Frontal cortex (tissue), 4 donors: ENCODE results near the gene CHMP4A. TPM values are rescaled to one million over a fixed set of nuclear protein-coding genes. Genes with fewer than 3 reads are reported as not detected.
A peak's percentile ranks its signal among the peaks of the same experiment; 100 is the strongest.

ENCODE experiments used
- DNase-seq, 2 donors: peaks; one replicate each; pipeline ENCODE4 v3.0.0; 2012; ENCODE audit warnings: low spot score in 2 of 2
- FAIRE-seq: peaks from 2 replicates; lab custom pipeline; 2012; peaks lifted over from hg19 to GRCh38; lab: Jason Lieb, UNC
- total RNA-seq: library from RNA; depleted of rRNA; stranded (reverse); fragments of >200 nt; gene quantifications from one replicate; pipeline ENCODE4 v1.2.3, GENCODE V29; 2014
- donor health status: control.
- donor health status: control.
- donor health status: control.

The CHMP4A gene, protein sequence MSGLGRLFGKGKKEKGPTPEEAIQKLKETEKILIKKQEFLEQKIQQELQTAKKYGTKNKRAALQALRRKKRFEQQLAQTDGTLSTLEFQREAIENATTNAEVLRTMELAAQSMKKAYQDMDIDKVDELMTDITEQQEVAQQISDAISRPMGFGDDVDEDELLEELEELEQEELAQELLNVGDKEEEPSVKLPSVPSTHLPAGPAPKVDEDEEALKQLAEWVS
- 40.4 TPM for total RNA-seq

DNA sequence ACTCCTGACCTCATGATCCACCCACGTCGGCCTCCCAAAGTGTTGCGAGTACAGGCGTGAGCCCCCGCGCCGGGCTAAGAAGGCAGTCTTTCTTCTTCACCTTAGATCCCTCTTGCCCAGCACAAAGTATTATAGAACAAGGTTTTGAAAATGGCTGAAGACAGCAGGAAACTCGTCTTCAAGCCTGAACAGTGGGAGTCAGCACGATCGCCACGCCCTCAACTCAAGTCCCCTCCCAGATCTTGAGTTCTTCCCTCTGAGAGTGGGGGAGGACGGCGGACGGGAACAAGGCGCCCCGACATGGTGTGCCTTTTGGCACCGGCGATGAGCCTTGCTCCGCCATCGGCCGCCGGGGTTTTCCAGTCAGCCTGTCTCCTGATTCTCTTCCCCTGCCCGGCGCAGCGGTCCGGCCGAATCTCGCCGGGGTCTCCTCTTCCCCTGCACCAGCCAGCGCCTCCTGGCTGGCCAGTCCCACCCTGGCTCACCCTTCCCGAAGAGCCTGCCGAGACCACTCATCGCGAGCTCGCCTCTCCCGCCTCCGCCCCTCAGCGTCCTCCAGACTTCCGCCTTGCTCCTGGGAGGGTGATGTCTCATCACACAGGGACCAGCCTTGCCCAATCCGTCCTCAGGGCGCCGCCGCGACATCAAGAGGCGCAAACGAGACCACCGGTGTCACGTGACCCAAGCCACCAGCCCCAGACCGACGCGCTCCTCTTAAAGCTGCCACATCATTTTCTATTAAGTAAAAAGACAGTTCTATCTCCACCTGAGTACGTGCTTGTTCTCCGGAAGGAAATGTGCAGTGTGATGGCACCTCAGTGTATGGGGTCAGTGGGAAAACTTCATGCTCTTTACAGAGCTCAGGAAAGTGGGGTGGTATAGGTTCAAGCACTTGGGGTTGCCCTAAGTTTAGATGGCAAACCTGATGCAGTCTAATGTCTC lies at the start of gene CHMP4A:
Gene CHMP4A, minus strand, starts transcription at position 565 of the 942 bp plus-strand sequence. Its CDS starts 49 bp downstream, at position 516.
- peak; percentile 72 to 94 for DNase-seq
- FAIRE-seq = no peak

DNA sequence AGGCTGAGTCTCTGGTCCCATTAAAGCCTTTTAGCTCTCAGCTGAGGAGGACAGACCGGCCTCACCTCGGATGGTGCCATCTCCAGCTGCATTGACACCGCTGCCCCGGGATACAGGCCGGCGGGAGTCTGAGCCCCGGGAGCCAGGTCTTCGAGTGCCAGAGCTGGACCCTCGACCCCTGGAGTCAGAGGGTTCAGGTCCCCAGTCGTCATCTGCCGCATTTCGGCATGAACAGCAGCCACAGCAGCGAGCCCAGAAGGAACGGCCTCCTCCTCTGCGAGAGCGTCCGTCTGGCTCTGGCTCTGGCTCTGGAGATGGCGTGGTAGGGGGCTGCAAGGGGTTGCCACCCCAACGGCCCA lies 48.7 kb upstream of the CHMP4A start:
- DNase-seq (no peak), FAIRE-seq (no peak)

DNA sequence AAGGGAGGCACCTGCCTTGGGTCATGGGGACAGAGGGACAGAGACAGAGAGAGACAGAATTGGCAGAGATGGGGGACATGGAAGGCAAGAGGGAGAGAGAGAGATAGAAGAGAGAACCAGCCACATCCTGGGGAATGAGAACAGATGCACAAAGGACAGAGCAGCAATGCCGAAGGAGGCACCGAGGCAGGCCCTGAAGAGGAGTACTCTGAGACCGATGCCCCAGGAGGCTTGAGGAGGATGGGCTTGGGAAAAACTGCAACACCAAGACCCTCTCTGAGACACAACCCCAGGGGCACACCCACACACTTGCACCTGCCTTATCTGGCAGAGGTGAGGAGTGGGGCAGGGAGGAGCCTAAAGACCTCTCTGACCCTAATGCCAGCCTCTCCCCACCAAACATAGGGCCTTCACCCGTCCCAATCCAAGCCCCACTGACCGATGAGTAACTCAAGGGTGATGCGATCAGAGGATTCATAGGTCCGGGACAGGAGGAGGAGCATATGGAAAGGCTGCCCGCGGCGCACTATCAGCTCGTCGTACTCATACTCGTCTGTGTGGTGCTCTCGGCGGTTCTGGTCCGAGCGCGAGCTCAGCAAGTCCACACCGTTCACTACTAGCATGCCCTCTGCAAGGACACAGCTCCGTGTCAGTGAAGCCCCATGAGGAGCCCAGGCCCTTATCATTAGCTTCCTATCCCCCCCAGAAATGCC lies 48.1 kb upstream of the CHMP4A start:
- FAIRE-seq (no peak), DNase-seq (no peak)

DNA sequence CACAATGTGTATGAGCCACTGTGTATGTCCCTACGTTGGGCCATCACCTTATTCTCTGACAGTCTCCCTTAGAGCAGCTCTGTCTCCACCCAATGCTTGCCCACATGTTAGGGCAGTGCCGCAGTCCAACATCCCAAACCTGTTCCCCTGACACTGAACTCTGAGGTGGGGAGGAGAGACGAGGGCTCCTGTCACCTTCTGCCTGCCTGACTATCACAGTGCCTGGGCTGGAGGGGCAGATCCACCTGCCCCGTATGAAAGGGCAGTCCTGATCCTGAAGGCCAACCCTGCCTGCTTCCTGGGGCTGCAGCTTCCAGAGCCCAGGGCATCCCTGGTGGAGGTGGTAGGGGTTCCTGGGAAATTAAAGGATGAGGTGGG lies 47.5 kb upstream of the CHMP4A start:
- no peak for FAIRE-seq
- DNase-seq = no peak

DNA sequence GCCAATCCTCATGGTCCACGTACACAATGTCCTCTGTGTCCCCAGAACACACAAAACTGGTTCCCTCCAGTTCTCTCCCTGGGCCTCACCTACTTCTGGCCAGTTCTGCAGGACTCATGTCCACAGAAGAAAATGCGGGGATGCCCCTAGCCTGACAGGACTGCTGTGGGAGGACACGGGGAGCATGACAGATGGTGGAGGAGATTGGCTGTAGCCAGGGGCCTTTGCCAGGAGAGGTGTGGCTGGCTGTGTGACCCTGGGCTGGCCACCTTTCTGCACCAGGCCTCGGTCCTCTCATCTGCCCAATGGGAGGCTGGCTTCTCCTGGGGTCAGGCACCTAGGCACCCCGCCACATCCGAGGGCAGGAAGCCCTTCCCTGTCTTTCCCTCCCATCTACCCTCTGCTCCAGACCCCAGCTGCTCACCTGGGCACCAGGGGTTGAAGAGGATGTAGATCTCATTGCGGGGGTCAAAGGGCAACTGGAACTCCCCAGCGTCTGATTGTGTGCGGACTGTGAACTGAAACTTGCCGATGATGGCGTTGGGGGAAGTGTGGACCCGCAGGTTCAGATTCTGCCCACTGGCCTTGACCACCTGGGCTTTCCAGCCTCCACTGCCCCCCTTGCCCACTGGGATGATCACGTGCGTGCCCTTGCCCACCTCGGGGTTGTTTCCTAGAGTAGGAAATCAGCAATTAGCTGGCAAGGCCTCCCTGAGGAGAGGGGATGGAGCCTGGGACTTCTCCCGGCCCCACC lies 46.9 kb upstream of the CHMP4A start:
- FAIRE-seq (no peak), DNase-seq (no peak)

DNA sequence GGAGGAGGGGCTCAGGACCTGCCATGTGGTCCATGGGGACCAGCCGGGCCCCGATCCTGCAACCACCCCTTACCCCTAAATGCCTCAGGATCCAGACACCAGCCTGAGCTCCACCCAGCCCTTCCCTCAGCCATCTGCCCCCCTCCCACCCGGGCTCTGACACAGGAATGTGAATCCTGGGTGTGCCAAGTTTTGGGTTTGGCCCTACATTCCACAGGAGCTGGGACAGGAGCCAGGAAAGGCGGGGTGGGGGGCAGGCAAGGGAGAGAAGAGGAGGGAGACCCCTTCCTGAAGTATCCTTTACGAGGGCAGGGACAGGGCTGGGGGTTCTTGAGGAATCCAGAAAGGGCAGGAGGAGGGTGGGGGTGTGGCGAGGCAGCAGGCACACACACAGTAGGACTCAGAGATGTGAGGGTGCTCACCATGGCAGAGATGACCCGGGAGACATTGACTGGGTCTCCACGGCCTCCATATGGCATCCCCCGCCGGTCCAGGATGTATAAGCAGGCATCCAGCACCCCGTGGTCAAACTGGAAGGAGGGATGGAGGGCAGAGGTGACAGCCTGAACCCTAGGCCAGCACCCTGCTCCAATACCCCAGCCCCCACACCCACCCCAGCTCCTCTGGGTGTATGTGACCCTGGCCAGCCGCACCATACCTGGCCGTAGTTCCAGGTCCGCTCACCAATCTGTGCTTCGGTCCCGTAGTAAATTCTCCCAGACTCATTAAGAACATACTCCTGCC lies 46.2 kb upstream of the CHMP4A start:
- FAIRE-seq (no peak), DNase-seq (no peak)

DNA sequence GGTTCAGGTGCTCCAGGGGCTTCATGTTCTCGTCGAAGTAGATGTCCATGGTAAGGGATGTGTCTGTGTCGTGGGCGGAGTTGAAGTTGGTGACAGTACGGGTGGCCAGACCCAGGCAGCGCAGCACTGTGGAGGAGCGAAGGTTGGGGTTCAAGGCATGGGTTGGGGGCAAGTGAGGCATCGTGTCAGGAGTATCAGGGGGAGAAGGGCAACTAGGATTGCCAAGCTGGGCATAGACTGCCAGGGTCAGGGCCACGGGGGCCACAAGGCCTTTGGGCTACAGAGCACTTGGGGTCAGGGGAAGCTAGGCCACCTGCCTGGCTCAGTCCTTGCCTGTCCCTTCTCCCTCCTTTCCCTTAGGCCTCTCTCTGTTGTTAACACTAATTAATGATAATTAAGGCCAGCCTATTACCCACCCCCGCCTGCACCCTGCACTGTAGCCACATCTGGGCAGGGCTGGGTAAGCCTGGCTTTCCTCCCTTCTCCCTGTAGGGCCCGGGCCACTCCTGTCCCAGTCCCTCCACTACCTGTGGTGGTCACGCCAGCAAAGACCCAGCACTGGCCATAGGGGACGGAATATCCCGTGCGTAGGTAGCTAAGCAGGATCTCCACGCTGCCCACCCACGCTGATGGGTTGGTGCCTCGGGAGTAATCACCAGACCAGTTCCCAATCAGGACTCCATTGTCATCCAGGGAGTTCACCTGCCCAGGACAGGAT lies 45.4 kb upstream of the CHMP4A start:
- DNase-seq = no peak
- no peak for FAIRE-seq

DNA sequence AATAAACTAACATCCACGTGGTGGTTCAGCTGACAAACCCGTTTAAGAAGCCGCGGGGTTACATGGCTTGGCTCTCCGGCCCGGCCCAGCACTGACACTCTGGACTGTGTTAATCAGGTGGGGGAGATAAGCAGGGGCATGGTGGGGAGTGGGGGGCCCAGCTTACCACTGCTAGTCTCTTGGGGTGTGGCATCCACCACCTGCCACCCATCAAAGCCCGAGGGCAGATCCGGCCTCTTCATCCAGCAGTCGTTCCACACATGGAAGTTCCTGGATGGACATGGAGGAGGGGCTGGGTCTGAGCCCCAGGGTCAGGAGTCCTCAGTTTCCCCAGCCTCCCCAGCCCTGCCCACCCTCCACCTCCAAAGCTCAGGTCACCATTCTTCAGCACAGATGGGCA lies 44.8 kb upstream of the CHMP4A start:
- DNase-seq (no peak), FAIRE-seq (no peak)

DNA sequence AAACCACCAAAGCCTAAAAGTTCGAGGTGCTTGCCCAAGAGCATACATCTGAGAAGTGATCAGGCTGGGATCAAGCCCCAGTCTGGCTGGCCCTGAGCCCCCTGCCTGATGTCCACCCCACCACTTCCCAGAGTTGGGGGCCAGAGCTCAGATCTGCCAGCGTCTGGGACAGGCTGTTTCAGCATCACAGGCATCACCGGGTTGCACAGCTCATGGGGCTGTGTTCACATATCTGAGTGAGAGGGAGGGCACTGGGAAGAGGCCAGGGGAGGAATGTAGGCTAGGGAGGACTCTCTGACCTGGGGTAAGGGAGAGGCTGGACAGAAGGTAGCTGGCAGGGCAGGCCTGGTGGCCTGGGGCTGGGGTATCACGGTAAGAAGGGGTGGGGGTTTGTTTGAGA lies 43.7 kb upstream of the CHMP4A start:
- no peak for FAIRE-seq
- no peak for DNase-seq

DNA sequence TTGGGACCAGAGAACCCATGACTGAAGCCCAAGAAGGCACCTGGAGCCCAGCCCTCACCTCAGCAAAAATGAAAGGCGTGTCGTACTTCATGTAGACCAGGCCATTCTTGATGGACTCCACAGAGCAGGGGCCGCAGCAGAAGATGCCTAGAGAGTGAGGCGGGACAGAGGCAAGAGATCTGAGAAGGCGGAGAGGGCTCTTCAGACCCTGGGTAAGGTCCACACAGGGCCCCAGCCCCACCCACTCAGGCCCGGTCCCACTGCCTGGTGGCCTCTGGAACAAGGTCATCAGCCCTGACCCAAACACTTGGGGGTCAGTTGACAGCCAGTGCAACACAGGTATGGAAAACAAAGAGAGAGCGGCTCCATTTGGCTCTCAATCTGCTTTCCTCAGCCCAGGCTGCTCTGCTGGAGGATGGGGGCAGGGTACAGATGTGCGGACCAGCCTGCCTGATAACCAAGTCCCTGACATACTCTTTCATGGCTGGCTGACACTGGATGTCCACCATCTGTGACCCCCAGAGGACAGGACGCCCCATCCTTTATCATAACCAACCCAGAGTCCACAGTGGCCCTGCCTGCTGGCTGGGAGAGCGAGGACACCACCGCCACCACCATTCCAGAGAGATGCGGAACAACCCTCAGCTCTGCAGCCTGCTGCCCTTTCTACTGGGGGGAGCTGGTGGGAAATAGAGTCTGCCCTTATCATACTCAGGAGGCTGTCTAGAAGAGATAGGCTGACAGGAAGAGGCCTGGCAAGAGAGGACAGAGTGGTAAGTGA lies 42.8 kb upstream of the CHMP4A start:
- no peak for DNase-seq
- FAIRE-seq = no peak

DNA sequence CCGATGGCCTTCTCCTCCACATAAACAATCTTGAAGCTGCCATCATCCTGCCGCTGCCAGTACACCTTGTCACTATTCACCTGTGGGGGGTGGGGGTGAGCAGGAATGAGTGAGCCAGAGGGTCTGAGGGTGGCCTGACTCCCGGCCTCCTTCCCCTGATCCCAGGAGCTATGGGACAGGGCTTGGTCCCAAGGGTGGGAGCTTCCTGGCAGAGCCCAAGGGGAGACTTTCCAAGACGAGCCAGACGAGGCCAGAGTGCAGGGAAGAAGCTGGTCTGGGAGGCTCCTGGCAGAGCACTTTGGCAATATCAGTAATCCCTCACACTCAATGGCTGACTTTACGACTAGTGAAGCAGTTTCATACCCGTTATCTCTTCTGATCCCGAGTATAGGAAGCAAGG lies 42.1 kb upstream of the CHMP4A start:
- FAIRE-seq = no peak
- no peak for DNase-seq

DNA sequence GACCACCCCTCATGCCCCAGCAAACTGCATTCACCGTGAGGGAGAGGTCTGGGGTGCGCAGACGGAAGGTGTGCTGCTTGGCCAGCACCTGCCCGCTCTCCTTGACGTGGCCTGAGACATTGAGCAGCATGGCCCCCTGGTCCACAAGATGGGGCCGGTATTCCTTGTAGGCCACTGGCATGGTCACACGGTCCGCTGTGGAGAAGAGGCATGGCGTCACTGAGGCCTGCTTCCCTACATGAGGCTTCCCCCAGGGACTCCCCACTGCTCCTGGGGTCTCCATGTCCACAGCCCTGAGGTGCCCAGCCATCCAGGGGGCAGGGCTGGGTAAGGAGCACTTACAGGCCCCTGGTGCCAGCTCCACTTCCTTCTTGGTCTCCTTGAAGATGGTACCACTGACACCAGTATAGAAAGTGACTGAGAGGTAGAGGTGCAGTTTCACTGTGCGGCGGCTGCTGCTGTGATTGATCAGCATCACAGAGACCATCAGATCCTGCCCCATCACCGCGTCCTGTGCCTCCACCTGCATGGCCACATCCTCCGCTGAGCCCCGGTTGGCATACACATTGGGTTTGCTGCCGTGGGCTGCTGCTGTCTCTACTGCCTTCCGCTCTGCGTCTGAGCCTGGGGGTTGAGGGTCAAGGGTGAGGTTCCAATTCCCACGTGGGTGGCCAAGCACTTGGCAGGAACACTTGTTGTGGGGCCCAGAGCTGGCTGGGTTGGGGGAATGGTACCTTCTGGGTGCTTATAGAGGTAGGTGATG lies 41.5 kb upstream of the CHMP4A start:
- FAIRE-seq (no peak), DNase-seq (no peak)

DNA sequence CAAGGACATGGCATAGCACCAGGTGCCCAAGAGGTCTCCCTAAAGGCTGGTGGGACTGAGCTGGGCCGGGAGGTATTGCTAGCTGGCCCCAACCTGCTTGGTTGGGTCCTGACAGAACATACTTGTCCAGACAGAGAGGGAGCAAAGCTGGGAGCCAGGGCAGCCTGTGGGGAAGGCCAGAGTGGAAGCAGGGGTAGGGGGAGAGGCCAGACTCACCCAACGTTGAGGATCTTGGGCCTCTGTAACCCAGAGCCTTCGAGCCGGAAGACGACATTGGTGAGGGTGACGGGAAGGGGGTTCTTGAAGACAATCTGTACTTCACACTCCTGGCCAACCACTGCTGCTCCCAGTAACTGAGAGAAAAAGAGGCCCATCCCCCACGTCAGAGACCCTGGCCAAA lies 40.6 kb upstream of the CHMP4A start:
- FAIRE-seq (no peak), DNase-seq (no peak)

DNA sequence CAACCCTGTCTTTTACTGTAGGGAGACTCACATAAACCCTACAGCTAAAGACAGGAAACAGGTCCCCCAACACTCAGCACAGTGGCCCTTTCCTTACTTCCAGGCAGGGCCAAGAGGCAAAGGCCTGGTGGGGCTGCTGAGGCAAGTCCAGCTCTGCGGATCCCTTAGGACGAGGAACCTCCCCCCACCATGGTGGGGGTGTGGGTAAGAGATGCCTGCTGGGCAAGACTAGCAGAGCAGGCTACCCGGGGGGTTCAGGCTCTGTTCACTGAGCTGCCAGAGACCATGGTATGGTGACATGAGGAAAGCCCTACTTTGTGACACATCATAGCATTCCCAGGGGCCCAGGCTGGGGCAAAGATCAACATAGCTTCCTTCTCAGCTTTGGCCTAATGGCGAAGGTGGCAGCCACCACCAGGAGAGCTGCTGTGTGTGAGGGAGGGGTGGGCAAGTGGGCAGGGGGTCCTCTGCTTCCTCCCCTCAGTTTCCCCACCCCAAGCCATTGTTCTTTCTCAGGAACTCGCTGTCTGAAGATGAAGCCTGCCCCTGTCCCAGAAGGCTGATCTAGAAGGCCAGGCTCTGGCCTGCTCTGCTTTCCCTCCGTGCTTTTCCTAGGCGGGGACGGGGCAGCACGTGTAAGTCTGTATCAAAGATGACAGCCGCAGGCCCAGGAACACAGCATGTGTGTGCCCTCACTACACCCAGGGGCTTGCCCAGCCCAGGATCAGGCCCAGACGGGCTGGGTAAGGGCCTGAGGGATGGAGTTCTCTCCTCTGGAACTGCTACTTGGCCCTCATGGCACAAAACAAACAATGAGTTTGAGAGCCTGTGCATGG lies 39.2 kb upstream of the CHMP4A start:
- DNase-seq = no peak

DNA sequence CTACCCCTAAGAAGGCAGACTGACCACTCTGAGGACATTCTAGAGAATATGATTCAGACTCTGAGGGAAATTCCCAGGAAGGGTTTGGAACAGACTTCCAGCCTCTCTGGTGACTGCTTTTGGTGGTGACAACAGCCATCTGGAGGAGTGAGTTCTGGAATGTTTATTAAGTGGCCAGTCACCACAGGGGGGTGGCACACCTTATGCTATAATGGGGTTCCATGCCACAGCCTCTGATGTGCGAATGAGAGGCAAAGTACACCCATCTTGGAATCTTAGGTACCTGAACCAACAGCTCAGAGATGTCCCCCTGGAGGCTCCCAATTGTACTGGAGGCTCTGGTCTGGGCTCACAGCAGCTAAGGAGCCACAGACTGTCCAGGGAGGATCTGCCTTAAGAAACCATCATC lies 38.6 kb upstream of the CHMP4A start:
- no peak for FAIRE-seq
- DNase-seq = no peak

More for the DNA sequence above, 39.2 kb upstream of the CHMP4A start:
- FAIRE-seq = no peak

DNA sequence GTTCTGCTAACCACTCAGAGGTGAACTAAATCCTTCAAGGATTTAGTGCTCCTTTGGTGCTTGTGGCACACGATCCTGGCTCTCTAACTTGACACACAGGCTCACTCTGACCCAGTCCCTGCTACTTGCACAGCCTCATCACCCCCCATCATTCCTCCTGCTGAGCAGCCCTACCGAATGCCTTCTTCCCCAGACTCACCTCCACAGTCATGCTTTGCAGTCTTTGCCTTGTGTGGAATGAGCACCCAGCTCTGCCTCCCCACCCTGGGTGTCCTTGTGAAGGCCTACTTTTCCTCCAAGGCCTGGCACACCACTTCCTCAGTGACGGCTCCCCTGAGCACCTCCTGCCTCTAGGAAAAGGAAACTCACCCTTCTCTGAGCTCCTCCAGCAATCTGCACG lies 37.1 kb upstream of the CHMP4A start:
- no peak for DNase-seq
- no peak for FAIRE-seq
